GM23248 (cell line): ENCODE data around the gene UBE2QL1.

Source experiments
- EZH2 ChIP-seq: fragments of 200-600 bp; sonication (generic); IDR thresholded peaks from 2 replicates; pipeline ENCODE4 v1.6.1; 2018; ENCODE audit warnings: antibody characterized with exemption, mild to moderate bottlenecking; ENCODE audit not compliant: insufficient read depth, poor library complexity, severe bottlenecking
- EZH2phosphoT487 ChIP-seq: fragments of 200-600 bp; sonication (generic); IDR thresholded peaks from 2 replicates; pipeline ENCODE4 v1.6.1; 2018; ENCODE audit warnings: antibody characterized with exemption, moderate library complexity, mild to moderate bottlenecking, low read depth; ENCODE audit not compliant: insufficient read depth

- TF ChIP-seq EZH2, result no peak
- no peak for TF ChIP-seq EZH2phosphoT487
Measured at GRCh38 chr5:6484899-6485298, 36.2 kb downstream of the UBE2QL1 start.
